Measurements from ENCODE around the gene INTS15. TPM values are rescaled to one million over a fixed set of nuclear protein-coding genes. Genes with fewer than 3 reads are reported as not detected.

INTS15 gene
- total RNA-seq, 3 donors from 2014 or later = 24.5 to 38.5 (median 26.2) TPM

GRCh38 chr7:6648066-6648814 is 58.4 kb downstream of the INTS15 start:
- DNase-seq (peak in 2 of 3 donors; percentile 17 to 31), ATAC-seq (no peak)
- Histone ChIP-seq H3K4me1 (ENCODE audit: low read depth) (no peaks in the 10 kb centered on the region), H3K4me3 (no peak overlapping the region), H3K9me3 (peaks cover 2% of the 10 kb centered on the region), H3K36me3 (ENCODE audit: low read depth) (peaks cover 4% of the 10 kb centered on the region)
- no peak for TF ChIP-seq CTCF (IDR thresholded peaks at IDR 0.05)
- intact Hi-C loops (cut with DNase I, micrococcal nuclease) = no loop called here

GRCh38 chr7:6648815-6649104 is 58.9 kb downstream of the INTS15 start:
- Histone ChIP-seq H3K36me3 (ENCODE audit: low read depth) (peaks cover 4% of the 10 kb centered on the region), H3K4me1 (ENCODE audit: low read depth) (no peaks in the 10 kb centered on the region), H3K4me3 (no peak overlapping the region), H3K9me3 (peaks cover 2% of the 10 kb centered on the region)
- no peak for ATAC-seq
- peak in 1 of 3 donors; percentile 23 for DNase-seq
- intact Hi-C loops (cut with DNase I, micrococcal nuclease) = no loop called here
- TF ChIP-seq CTCF (IDR thresholded peaks at IDR 0.05) = no peak

GRCh38 chr7:6649241-6649961 is 59.6 kb downstream of the INTS15 start:
- H3K4me3 ChIP-seq = no peak overlapping the region
- intact Hi-C loops (cut with DNase I, micrococcal nuclease) = no loop called here
- ATAC-seq = no peak
- peaks cover 2% of the 10 kb centered on the region for H3K9me3 ChIP-seq
- peak in 2 of 3 donors; percentile 9 to 36 for DNase-seq
- no peaks in the 10 kb centered on the region for H3K4me1 ChIP-seq (ENCODE audit: low read depth)
- TF ChIP-seq CTCF (IDR thresholded peaks at IDR 0.05) = no peak
- peaks cover 4% of the 10 kb centered on the region for H3K36me3 ChIP-seq (ENCODE audit: low read depth)

- Histone ChIP-seq H3K4me1 (ENCODE audit: low read depth) (no peaks in the 10 kb centered on the region), H3K9me3 (peaks cover 2% of the 10 kb centered on the region), H3K36me3 (ENCODE audit: low read depth) (peaks cover 4% of the 10 kb centered on the region), H3K4me3 (no peak overlapping the region)
- no peak for ATAC-seq
- no peak for TF ChIP-seq CTCF (IDR thresholded peaks at IDR 0.05)
- peak in 2 of 3 donors; percentile 15 to 16 for DNase-seq
- intact Hi-C loops (cut with DNase I, micrococcal nuclease) = no loop called here
Observed at GRCh38 chr7:6650086-6650485, 60.3 kb downstream of the INTS15 start.

GRCh38 chr7:6650521-6651011 is 60.7 kb downstream of the INTS15 start:
- no peak overlapping the region for H3K4me3 ChIP-seq
- H3K36me3 ChIP-seq (ENCODE audit: low read depth) = peaks cover 4% of the 10 kb centered on the region
- no peaks in the 10 kb centered on the region for H3K4me1 ChIP-seq (ENCODE audit: low read depth)
- H3K9me3 ChIP-seq = peaks cover 2% of the 10 kb centered on the region
- intact Hi-C loops (cut with DNase I, micrococcal nuclease) = no loop called here
- no peak for TF ChIP-seq CTCF (IDR thresholded peaks at IDR 0.05)
- ATAC-seq (no peak), DNase-seq (peak in 1 of 3 donors; percentile 18)

Data from mucosa of descending colon (tissue), 3 donors.